Pancreas (tissue), 10 donors: ENCODE results near the gene ZFYVE16. TPM values are rescaled to one million over a fixed set of nuclear protein-coding genes. Genes with fewer than 3 reads are reported as not detected.

Experiments
- ATAC-seq, 4 donors: fragments of 200-7000 bp; cut with Tn5 transposase; one replicate each; pipeline versions ENCODE4 v1.8.0 to v1.9.1; 2020; ENCODE audit warnings: mild to moderate bottlenecking in 4 of 4, moderate library complexity in 4 of 4
- DNase-seq, 6 donors: peaks; one replicate each; pipeline ENCODE4 v3.0.0-alpha.2; 2020
- FAIRE-seq: peaks from 2 replicates; lab custom pipeline; 2012; peaks lifted over from hg19 to GRCh38; lab: Jason Lieb, UNC
- H3K27ac ChIP-seq, 4 donors: fragments of 200-600 bp; sonication (generic); 1 replicate in 3 of 4; 2 replicates in 1 of 4; pipeline versions ENCODE4 v1.5.0 to v1.8.0; 2020
- H3K27me3 ChIP-seq, 4 donors: fragments of 200-600 bp; one replicate each; pipeline ENCODE4 v1.8.0; 2021
- H3K36me3 ChIP-seq, 3 donors: fragments of 200-600 bp; sonication (generic) in 1 of 3; one replicate each; pipeline versions ENCODE4 v1.5.0 to v1.8.0; 2020 to 2021
- H3K4me1 ChIP-seq, 3 donors: fragments of 200-600 bp; one replicate each; pipeline ENCODE4 v1.8.0; 2021
- H3K4me3 ChIP-seq, 4 donors: fragments of 200-600 bp; sonication (generic) in 2 of 4; one replicate each; pipeline versions ENCODE4 v1.5.0 to v1.8.0; 2020 to 2021
- H3K9me3 ChIP-seq, 4 donors: fragments of 200-600 bp; one replicate each; pipeline ENCODE4 v1.8.0; 2021
- WGBS, 2 donors: extraction: QIAGEN DNeasy Blood & Tissue Kit; methylation state at CpG; one replicate each; pipeline ENCODE4 v1.1.7; 2013; 5-methylcytosine and 5-hydroxymethylcytosine counted together
- intact Hi-C, 3 donors: fragments of 100-400 bp; cut with DNase I; formaldehyde crosslinking; loops; one replicate each; pipeline versions ENCODE4 v1.11.1 to v1.14.2; 2022
- polyA plus RNA-seq, 2 donors: library from polyadenylated mRNA; stranded (reverse); fragments of 200-250 nt; gene quantifications; one replicate each; pipeline ENCODE4 v1.2.3, GENCODE V29; 2013
- total RNA-seq, 6 donors: library from RNA; stranded (reverse); fragmentation: NEBNext Ultra II Directional in 4 of 6; extraction: Animal tissue kit (Norgen Biotek cat#: 25700) in 4 of 6; gene quantifications; one replicate each; pipeline versions ENCODE4 v1.2.1 to v1.2.4, GENCODE V29; 2021 to 2023
- TF ChIP-seq, protein P1 (sequence below), 4 donors: fragments of 200-600 bp; sonication (generic) in 3 of 4; IDR thresholded peaks; one replicate each; pipeline versions ENCODE4 v1.5.0 to v1.8.0; 2021; ENCODE audit warnings: antibody characterized with exemption in 4 of 4
- donor health status: healthy with polysubstance abuse.
- donor health status: DM: no; HTN: no; CAD: no; lungs with moderate emphysema.
- donor health status: DM: no; HTN: no; CAD: no.
- donor health status: control.
- donor health status: control.
- donor health status: Bipolar disorder and iron deficiency.
- donor health status: DM: yes; HTN: yes; CAD: no.
- donor health status: DM: no; HTN: no; CAD: no.
- donor health status: DM: no; HTN: no; CAD: no.
- donor health status: DM: yes; HTN: yes; CAD: no.

ZFYVE16 gene
- total and polyA plus RNA-seq, 8 donors = 6.3 to 22.6 (median 8.7) TPM

DNA sequence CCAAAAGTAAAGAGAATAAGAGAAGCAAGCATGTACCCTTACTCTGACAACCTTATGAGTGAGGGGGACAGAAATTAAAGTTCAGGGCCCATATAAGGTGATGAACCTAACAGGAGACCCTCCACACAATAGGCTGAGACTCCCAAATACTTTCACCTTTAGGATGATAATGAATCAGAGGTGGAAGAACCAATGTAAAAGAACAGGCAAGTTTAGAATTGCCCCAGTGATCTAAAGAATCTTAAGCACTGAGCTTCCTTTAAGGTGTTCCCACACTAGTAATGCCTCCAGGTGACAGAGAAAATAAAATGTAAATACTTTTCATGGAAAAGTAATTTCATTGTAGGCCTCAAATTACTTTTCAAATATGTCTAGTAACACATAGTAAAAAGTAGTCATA lies 71.8 kb downstream of the ZFYVE16 start:
- no peak overlapping the region for H3K27ac ChIP-seq
- TF ChIP-seq, protein P1, sequence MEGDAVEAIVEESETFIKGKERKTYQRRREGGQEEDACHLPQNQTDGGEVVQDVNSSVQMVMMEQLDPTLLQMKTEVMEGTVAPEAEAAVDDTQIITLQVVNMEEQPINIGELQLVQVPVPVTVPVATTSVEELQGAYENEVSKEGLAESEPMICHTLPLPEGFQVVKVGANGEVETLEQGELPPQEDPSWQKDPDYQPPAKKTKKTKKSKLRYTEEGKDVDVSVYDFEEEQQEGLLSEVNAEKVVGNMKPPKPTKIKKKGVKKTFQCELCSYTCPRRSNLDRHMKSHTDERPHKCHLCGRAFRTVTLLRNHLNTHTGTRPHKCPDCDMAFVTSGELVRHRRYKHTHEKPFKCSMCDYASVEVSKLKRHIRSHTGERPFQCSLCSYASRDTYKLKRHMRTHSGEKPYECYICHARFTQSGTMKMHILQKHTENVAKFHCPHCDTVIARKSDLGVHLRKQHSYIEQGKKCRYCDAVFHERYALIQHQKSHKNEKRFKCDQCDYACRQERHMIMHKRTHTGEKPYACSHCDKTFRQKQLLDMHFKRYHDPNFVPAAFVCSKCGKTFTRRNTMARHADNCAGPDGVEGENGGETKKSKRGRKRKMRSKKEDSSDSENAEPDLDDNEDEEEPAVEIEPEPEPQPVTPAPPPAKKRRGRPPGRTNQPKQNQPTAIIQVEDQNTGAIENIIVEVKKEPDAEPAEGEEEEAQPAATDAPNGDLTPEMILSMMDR (IDR thresholded peaks at IDR 0.05) = no peak
- H3K36me3 ChIP-seq = peaks cover 0 to 17% (median 11%) of the 10 kb centered on the region in 3 donors
- no peak overlapping the region for H3K4me3 ChIP-seq
- no peak for FAIRE-seq
- no peak for DNase-seq
- no peaks in the 10 kb centered on the region for H3K9me3 ChIP-seq
- intact Hi-C loops = loop anchor here in 1 of 3 donors (10.0 kb wide), 1 partner anchor 185 kb away; no protein-coding TSS in a partner anchor
- no peaks in the 10 kb centered on the region for H3K27me3 ChIP-seq
- no peak for ATAC-seq
- no peaks in the 10 kb centered on the region for H3K4me1 ChIP-seq

DNA sequence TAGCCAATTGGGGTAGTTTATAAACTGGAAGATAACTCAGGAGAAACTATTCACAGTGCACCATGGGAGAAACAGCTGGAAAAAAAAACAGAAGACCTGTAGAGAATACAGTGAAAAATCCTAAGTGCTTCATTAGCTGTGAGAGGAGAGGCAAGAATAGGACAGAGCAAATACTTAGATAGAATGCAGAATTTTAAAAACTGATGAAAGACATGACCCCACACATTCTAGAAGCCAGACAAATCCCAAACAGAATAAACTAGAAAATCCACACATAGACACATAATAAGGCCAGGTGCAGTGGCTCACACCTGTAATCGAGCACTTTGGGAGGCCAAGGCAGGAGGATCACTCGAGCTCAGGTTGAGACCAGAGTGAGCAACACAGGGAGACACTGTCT lies 72.5 kb downstream of the ZFYVE16 start:
- Histone ChIP-seq H3K27ac (no peak overlapping the region), H3K9me3 (no peaks in the 10 kb centered on the region), H3K27me3 (no peaks in the 10 kb centered on the region), H3K4me3 (no peak overlapping the region), H3K4me1 (no peaks in the 10 kb centered on the region), H3K36me3 (peaks cover 0 to 12% (median 8%) of the 10 kb centered on the region in 3 donors)
- no peak for FAIRE-seq
- DNase-seq = no peak
- ATAC-seq = no peak
- intact Hi-C loops = loop anchor here in 1 of 3 donors (10.0 kb wide), 1 partner anchor 184 kb away; no protein-coding TSS in a partner anchor
- 93 to 94% methylated on average over 2 of the region's 2 CpGs for WGBS, 2 donors
- TF ChIP-seq, protein P1 (IDR thresholded peaks at IDR 0.05) = no peak

DNA sequence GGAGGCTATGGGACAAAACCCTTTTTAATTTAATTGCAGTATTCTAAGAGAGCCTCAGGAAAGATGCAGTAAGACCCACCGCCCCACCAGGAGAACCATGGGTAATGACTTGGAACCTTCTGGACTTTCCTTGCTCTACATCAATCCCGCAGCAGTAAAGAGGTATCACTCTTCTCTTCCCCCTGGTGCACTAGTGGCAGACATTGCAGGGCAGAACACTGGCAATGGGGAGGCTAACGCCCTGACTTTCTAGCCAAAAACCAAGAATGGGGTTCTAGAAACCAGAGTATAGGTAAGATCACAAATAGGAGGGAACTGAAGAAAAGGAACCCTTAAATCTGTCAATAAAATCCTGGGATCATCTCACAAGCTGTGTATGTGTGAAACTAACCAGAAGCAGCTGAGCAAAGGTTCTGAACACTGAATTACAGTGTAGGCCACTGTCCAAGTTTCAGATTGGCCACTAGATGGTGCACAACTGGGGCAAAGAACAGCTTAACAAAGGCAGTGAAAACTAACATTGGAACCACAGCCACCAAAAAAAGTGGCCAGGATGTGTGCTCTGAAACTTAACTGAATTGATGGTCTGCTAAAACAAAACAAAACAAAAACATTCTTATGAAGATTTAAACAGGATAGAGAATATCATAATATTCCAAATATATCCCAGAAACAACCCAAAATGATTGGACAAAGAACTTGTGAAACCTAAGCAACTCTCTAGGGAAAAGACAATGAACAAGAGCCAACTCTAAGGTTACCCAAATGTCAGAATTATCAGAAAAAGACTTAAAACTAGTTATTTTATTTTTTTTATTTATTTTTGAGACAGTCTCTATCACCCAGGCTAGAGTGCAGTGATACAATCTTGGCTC lies 73.4 kb downstream of the ZFYVE16 start:
- H3K4me3 ChIP-seq = no peak overlapping the region
- no peaks in the 10 kb centered on the region for H3K27me3 ChIP-seq
- peaks cover 0 to 2% (median 0%) of the 10 kb centered on the region in 3 donors for H3K4me1 ChIP-seq
- TF ChIP-seq, protein P1 (IDR thresholded peaks at IDR 0.05) = peak; percentile 35 to 41 (median 38)
- FAIRE-seq = no peak
- no peak overlapping the region for H3K27ac ChIP-seq
- intact Hi-C loops = loop anchor here in 1 of 3 donors (10.0 kb wide), 1 partner anchor 184 kb away; no protein-coding TSS in a partner anchor
- H3K36me3 ChIP-seq = peaks cover 0 to 12% (median 8%) of the 10 kb centered on the region in 3 donors
- ATAC-seq = peak; percentile 72 to 96 (median 88)
- 95% methylated on average over 3 of the region's 3 CpGs for WGBS, 2 donors
- peak in 3 of 6 donors; percentile 10 to 42 (median 42) for DNase-seq
- H3K9me3 ChIP-seq = no peaks in the 10 kb centered on the region

DNA sequence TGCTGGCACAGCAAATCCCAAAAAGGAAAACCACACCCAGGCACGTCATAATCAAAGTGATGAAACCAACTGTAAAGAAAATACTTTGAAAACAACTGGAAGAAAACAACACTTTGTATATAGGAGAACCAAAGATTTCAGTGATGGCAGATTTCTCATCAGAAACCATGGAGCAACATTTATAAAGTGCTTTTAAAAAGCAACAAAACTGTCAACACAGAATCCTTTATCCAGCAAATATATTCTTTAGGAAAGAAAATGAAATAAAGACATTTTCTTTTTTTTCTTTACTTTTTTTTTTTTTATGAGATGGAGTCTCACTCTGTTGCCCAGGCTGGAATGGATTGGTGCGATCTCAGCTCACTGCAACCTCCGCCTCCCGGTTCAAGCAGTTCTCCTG lies 74.7 kb downstream of the ZFYVE16 start:
- Histone ChIP-seq H3K36me3 (peaks cover 0 to 12% (median 8%) of the 10 kb centered on the region in 3 donors), H3K27me3 (no peaks in the 10 kb centered on the region), H3K9me3 (no peaks in the 10 kb centered on the region), H3K4me3 (no peak overlapping the region), H3K27ac (no peak overlapping the region), H3K4me1 (peaks cover 0 to 3% (median 0%) of the 10 kb centered on the region in 3 donors)
- TF ChIP-seq, protein P1 (IDR thresholded peaks at IDR 0.05) = no peak
- ATAC-seq (no peak), DNase-seq (no peak), FAIRE-seq (no peak)
- 74 to 75% methylated on average over 4 of the region's 4 CpGs for WGBS, 2 donors
- intact Hi-C loops = loop anchor here in 1 of 3 donors (10.0 kb wide), 1 partner anchor 182 kb away; no protein-coding TSS in a partner anchor
